GM13977 (cell line): ENCODE data around the gene LRP6.

ENCODE experiments used
- DNase-seq: peaks from one replicate; pipeline ENCODE4 v3.0.0; 2012; ENCODE audit warnings: low spot score
- in situ Hi-C: fragments of 300-500 bp; cut with MboI; formaldehyde crosslinking; loops from one replicate; pipeline ENCODE4 v1.12.0; 2022; ENCODE audit warnings: low sequenced_read_pairs, low pct_unique_long_range_greater_than_20kb, mixed read lengths, inconsistent platforms; ENCODE audit not compliant: unreplicated experiment
- TF ChIP-seq, protein P1 (sequence below): IDR thresholded peaks from 2 replicates; pipeline ENCODE4 v1.5.1; 2012; ENCODE audit warnings: mild to moderate bottlenecking, control low read depth; ENCODE audit not compliant: insufficient read depth; ENCODE audit errors: extremely low read depth, missing control alignments

The LRP6 gene

DNA sequence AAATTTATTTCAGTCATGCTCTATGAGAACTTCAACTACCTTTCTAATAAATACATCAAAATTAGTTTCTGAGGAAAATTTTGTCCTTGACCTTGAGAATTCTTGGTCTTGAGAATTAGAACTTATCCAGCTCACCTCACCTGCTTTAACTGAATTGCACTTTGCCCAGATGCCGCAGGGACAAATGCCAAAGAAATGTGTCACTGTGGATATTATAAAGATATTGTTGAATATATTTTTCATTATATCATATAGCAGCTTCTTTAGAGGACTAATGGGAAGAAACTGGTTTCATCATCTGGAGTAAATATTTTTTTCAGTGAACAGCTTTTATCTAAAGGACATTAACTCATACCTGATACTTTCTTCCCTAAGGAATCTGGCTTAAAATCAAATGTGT lies 54.1 kb downstream of the LRP6 start:
- TF ChIP-seq, protein P1, sequence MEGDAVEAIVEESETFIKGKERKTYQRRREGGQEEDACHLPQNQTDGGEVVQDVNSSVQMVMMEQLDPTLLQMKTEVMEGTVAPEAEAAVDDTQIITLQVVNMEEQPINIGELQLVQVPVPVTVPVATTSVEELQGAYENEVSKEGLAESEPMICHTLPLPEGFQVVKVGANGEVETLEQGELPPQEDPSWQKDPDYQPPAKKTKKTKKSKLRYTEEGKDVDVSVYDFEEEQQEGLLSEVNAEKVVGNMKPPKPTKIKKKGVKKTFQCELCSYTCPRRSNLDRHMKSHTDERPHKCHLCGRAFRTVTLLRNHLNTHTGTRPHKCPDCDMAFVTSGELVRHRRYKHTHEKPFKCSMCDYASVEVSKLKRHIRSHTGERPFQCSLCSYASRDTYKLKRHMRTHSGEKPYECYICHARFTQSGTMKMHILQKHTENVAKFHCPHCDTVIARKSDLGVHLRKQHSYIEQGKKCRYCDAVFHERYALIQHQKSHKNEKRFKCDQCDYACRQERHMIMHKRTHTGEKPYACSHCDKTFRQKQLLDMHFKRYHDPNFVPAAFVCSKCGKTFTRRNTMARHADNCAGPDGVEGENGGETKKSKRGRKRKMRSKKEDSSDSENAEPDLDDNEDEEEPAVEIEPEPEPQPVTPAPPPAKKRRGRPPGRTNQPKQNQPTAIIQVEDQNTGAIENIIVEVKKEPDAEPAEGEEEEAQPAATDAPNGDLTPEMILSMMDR: no peak
- no peak for DNase-seq
- in situ Hi-C loops: no loop called here

DNA sequence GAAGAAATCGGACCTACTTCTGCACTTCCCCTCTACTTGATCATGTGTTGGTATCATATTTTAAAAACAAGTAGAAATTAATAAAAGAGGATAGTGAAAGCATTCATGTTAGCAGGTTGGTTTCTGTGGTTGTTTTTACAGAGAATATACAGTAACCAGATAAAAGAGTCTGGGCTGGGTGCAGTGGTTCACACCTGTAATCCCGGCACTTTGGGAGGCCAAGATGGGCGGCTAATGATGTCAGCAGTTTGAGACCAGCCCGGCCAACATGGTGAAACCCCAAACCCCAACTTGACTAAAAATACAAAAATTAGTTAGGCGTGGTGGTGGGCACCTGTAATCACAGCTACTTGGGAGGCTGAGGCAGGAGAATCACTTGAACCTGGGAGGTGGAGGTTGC lies 55.9 kb downstream of the LRP6 start:
- in situ Hi-C loops: no loop called here
- DNase-seq: no peak
- TF ChIP-seq, protein P1: no peak

- TF ChIP-seq, protein P1: no peak
- no peak for DNase-seq
- in situ Hi-C loops: no loop called here
Measured at GRCh38 chr12:12210416-12210815, 56.4 kb downstream of the LRP6 start.

- no peak for DNase-seq
- TF ChIP-seq, protein P1: no peak
- in situ Hi-C loops: no loop called here
Measured at GRCh38 chr12:12209675-12210074, 57.2 kb downstream of the LRP6 start.

- TF ChIP-seq, protein P1: no peak
Measured at GRCh38 chr12:12209043-12209442, 57.8 kb downstream of the LRP6 start.

GRCh38 chr12:12207746-12208145 lies 59.1 kb downstream of the LRP6 start:
- no peak for DNase-seq
- in situ Hi-C loops: no loop called here
- TF ChIP-seq, protein P1: no peak

More at GRCh38 chr12:12209043-12209442, 57.8 kb downstream of the LRP6 start:
- DNase-seq: no peak
- in situ Hi-C loops: no loop called here
